Measurements from ENCODE around the gene LPAR5. TPM values are rescaled to one million over a fixed set of nuclear protein-coding genes. Genes with fewer than 3 reads are reported as not detected.

LPAR5 gene
- total RNA-seq, 1 experiment from 2014 or later = 0.22 TPM

DNA sequence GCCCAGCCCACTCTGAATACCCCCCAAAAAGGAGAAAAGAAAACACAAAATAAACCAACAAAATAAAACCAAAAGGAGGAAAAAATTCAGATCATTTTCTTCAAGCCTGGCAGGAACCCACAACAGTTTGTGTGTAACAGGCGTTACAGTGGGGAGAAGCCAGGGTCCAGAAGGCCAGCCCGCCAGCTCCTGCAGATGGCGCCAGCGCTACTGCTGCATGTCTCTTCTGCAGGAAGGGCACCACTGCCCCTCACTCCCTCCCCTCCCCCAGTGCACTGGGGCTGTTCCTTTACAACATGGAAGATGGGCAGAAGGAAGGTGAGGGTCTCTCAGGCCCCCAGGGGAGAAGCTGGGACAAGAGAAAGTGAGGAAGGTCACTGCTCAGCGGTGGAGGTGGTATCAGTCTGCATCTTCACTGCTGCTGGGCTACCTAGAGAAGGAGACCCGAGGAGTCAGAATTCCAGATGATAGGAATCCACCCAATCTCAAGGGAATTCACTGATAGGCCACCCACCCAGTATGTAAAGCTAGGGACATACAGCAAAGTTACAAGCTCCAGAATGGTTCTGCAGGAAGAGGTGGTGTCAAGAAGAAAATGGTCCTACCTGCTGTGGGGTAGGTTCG, 65.4 kb downstream of the LPAR5 start:
- peaks cover 2% of the 10 kb centered on the region; the same call in 1 of the 2 replicates for H3K4me1 ChIP-seq (ENCODE audit: insufficient read depth, low read length)
- no peak overlapping the region for H2BK120ac ChIP-seq (ENCODE audit: low read depth, low read length, poor library complexity, severe bottlenecking)
- H2AFZ ChIP-seq (ENCODE audit: low read length) = no peak overlapping the region
- no peak overlapping the region for H4K5ac ChIP-seq (ENCODE audit: insufficient read length, low read depth, low read length)
- no peak overlapping the region for H3T11ph ChIP-seq (ENCODE audit: low read length)
- Mint-ChIP-seq H3K9me3 (no peaks in the 10 kb centered on the region), H3K27ac (peak overlapping the region in 2 of 3 experiments; percentile 66 to 73; a peak in 3 of 7 replicates), H3K27me3 (ENCODE audit: low read depth) (peaks cover 1% of the 10 kb centered on the region; the same call in 1 of the 2 replicates), H3K36me3 (ENCODE audit: insufficient read depth in 1 of 3, low read depth in 3 of 3) (peaks cover 54 to 89% (median 71%) of the 10 kb centered on the region in 3 experiments), H3K4me1 (peaks cover 13 to 17% of the 10 kb centered on the region in 2 experiments), H3K4me3 (peak overlapping the region in 1 of 2 experiments; percentile 65; a peak in 3 of 5 replicates)
- H2BK15ac ChIP-seq (ENCODE audit: low read depth, low read length) = no peak overlapping the region
- no peak overlapping the region for H2BK5ac ChIP-seq (ENCODE audit: insufficient read length, low read length)
- H2BK12ac ChIP-seq (ENCODE audit: insufficient read length, low read depth, low read length) = no peak overlapping the region
- H3K9me3 ChIP-seq (ENCODE audit: control insufficient read depth, low read depth, low read length) = no peaks in the 10 kb centered on the region
- H3K23ac ChIP-seq (ENCODE audit: insufficient read length, low read depth, low read length) = no peak overlapping the region
- H3K14ac ChIP-seq (ENCODE audit: insufficient read depth, low read length) = no peak overlapping the region
- no peak overlapping the region for H3K4ac ChIP-seq (ENCODE audit: low read depth, low read length)
- peaks cover 7% of the 10 kb centered on the region; the same call in 1 of the 2 replicates for H3K79me2 ChIP-seq (ENCODE audit: insufficient read depth, low read length)
- no peak overlapping the region for H3K18ac ChIP-seq (ENCODE audit: insufficient read length, low read depth, low read length)
- H2AK5ac ChIP-seq (ENCODE audit: insufficient read length, low read length) = no peak overlapping the region
- no peak overlapping the region for H2BK20ac ChIP-seq (ENCODE audit: low read depth, low read length, poor library complexity, severe bottlenecking)
- H3K79me1 ChIP-seq (ENCODE audit: insufficient read depth, low read depth, low read length, poor library complexity, severe bottlenecking) = peaks cover 3% of the 10 kb centered on the region
- peaks cover 8% of the 10 kb centered on the region for H3K23me2 ChIP-seq (ENCODE audit: insufficient read length, low read depth, low read length, poor library complexity, severe bottlenecking)
- no peak overlapping the region for H4K91ac ChIP-seq (ENCODE audit: insufficient read length, low read depth, low read length)
- DNase-seq = peak; percentile 90
- H3K9ac ChIP-seq (ENCODE audit: extremely low read depth, insufficient read length, low read length) = no peak overlapping the region
- no peaks in the 10 kb centered on the region for H3K27me3 ChIP-seq (ENCODE audit: insufficient read depth, low read length)
- H3K4me2 ChIP-seq (ENCODE audit: insufficient read depth, insufficient read length, low read length) = no peak overlapping the region
- TF ChIP-seq, protein P1, sequence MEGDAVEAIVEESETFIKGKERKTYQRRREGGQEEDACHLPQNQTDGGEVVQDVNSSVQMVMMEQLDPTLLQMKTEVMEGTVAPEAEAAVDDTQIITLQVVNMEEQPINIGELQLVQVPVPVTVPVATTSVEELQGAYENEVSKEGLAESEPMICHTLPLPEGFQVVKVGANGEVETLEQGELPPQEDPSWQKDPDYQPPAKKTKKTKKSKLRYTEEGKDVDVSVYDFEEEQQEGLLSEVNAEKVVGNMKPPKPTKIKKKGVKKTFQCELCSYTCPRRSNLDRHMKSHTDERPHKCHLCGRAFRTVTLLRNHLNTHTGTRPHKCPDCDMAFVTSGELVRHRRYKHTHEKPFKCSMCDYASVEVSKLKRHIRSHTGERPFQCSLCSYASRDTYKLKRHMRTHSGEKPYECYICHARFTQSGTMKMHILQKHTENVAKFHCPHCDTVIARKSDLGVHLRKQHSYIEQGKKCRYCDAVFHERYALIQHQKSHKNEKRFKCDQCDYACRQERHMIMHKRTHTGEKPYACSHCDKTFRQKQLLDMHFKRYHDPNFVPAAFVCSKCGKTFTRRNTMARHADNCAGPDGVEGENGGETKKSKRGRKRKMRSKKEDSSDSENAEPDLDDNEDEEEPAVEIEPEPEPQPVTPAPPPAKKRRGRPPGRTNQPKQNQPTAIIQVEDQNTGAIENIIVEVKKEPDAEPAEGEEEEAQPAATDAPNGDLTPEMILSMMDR (conservative IDR thresholded peaks at IDR 0.05) = peak; percentile 84
- no peaks in the 10 kb centered on the region for H4K20me1 ChIP-seq (ENCODE audit: control insufficient read depth, insufficient read depth, insufficient read length)
- WGBS (ENCODE audit: extremely low coverage, insufficient read length, low lambda C conversion rate) = no CpG with 5 or more reads among the region's 7 CpGs
- H4K8ac ChIP-seq (replicated peaks; ENCODE audit: insufficient read length, low read depth, low read length) = no peak overlapping the region
- H3K27ac ChIP-seq (ENCODE audit: insufficient read length, low read depth, low read length) = no peak overlapping the region
- H3K56ac ChIP-seq (ENCODE audit: insufficient read length, low read depth, low read length) = no peak overlapping the region

Measured in H9 (cell line).